Measurements from ENCODE around the gene AURKB. TPM values are rescaled to one million over a fixed set of nuclear protein-coding genes. Genes with fewer than 3 reads are reported as not detected.

Gene AURKB
- total RNA-seq, 1 donor from 2014 or later, result 22.0 TPM

DNA sequence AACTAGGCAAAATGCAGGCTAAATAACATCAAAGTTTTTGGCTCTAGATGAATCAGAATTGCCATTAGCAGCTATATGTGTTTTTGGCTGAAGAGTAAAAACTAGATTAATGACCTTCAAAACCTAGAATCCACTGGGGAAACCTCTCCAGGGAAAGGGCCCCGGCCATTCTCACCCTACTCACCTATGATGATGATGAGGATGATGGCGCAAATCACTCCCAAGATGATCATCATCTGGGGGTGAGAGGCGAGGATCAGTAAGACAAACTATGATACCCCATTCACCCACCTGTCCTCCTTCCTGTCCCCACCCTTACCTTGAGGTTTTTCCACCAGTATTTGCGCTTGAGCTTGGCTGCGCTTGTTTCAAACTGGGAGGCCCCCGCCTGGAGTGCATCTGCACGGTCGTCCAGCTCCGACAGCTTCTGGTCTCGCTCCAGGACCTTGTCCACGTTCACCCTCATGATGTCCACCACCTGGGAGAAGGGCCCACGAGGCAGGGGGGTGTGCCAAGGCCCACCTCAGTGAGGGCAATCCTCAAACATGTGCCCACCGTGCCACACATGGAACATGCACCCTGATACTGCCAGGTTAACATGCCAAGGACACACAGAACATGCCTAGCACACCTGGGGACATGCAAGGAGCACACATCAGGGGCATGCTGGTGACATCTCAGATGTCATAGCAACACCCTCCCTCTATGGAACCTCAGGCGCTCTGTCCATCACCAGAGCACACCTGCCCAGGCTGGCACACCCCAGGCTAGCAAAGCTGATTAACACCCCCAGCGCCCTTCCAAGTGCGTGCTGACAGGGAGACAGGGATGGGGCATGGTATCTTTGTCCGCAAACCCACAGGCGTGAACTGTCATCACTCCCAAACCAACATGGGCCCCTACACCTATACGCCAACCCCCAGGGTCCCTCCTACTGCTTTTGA lies 48.8 kb downstream of the AURKB start:
- ATAC-seq, result peak; percentile 1

DNA sequence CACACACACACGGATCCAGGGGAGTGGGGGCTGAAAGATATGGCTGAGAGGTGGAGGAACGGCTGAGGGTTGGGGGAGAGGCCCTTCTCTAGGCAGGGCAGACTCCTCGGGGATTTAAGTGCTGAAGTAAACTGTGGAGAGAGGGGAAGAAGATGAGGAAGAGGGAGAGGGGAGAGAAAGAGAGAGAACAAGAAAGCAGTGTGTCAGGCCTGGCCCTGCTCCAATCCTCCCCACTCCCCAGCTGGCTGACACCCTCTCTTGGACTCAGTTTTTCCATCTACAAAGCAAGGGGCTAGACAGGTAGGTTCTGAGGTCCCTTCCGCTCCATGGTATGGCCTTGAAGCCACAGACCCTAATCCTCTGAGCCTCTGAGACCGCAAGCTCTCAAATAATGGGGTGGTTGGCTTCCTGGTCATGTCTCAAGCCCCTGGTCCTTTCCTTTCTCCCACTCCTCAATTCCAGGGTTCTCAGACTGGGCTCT lies 49.6 kb downstream of the AURKB start:
- ATAC-seq, result no peak

DNA sequence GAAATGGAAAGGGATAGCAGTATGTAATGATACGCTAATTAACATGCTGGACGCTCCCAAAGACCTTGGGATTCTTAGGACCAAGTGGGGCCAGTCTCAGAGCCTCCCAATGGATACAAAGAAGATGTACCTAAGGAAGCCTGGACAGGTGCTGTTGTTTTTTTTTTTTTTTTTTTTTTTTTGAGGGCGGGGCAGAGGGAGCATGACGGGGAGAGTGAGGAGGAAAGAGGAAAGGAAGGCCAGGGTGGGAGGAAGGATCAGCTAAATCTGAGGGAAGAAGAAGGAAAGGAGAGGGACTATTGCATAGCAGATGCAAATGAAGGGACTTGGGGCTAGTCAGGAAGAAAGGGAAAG lies 50.2 kb downstream of the AURKB start:
- no peak for ATAC-seq

DNA sequence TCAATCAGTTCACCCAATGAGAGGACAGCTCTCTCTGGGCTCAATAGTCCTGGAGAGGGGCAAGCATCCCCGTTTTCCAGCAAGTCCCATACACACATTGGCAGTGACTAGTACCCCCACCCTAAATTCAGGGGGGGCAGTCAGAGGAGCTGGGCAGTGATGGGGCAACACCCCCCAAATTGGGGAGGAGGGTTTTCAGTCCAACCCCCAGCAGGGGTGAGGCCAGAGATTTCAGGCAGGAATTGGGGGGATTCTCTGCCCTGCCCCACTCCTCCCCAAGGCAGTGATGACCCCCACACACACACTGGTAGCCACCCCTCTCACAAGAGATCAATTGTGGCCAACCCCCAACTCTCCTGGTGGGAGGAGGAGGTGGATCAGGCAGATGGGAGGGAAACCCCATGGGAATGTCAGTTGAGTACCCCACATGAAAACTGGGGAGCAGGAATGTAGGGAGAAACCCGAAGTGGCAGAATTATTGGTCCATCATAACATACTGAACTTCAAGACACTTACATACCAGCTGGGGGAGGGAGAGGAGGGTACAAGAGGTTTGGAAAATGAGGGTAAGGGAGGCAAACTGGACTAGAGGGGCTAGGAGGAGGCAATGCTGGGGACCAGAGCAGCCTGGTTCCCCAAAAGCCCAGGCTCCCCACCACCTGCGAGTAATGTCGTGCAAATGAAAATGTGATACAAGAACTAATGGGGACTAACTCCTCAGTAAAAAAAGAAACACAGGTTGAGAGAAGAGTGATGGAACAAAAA lies 50.7 kb downstream of the AURKB start:
- ATAC-seq, result no peak

DNA sequence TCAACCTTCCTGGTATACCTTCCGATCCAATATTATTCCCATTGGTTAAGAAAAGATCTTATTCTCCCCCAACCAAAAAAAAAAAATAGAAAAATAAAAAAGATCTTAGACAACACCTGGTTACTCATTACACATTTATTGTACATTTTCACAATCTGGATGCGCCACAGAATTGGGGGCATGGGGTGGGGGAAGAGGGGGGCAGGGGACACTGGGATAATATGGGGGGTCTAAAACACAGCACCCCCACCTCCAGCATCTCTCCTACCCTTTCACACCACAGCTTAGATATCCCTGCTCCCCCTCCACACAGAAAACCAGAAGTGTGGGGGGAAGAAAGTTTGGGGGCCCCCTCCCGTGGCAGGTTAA lies 51.4 kb downstream of the AURKB start:
- ATAC-seq, result no peak

DNA sequence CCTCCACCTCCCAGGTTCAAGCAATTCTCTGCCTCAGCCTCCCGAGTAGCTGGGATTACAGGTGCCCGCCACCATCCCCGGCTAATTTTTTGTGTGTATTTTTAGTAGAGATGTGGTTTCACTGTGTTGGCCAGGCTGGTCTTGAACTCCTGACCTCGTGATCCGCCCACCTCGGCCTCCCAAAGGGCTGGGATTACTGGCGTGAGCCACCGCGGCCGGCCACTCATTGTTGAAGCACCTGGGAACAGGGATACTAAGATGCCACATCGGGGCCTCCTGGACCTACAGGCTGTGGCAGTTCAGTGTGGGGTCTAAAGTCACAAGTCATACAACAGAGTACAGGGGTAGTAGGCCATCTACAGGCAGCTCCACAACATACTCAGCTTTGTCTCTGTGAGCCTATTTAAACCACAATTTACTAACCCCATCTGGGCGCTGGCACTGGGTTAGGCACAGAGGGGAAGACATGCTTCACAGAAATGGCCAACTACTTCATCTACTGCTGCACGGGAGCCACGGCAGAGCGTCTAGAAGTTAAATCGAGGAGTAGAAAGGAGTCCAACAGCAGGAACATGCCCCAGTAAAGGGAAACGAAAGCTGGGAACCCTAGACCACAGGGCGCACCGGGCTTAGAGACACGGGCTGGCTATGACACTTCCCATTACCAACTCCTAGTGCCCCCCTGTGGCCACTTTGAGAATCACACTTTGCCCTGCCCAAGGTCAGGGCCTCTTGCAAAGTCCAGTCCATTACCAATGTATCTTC lies 51.9 kb downstream of the AURKB start:
- ATAC-seq, result peak; percentile 5

DNA sequence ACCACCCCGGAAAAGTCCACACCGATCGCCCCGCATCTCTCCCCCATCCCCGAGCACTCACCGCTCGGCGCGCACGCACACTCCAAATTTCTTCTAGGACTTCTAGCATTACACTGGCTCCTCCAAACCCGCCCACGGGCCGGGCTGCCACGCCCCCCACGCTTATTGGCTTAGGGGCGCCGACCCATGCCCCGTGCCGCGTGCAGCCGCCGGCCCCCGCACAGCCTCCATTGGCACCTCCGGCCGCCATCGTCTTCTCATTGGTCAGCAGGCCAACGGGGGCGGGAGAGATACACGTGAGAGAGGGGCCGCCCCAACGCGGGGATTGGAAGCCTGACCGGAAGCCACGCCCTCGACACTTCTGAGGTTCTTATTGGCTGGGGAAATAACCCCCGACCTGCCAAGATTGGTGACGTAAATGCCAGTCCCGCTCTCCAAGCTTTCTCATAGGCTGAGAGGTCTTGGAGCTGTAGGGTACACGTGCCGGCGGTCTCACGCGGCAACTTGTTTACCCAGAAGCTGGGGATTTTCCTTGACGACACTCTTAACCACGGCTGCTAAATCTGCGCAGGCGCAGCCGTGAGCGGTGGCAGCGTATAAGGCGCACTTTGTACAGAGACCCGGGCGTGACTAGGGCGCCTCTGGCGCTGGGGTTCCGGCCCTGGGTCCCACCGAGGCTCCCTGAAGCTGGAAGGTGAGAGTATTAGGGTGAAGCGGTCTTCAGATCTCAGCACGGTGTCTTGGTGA lies 54.0 kb downstream of the AURKB start:
- peak; percentile 76 for ATAC-seq

DNA sequence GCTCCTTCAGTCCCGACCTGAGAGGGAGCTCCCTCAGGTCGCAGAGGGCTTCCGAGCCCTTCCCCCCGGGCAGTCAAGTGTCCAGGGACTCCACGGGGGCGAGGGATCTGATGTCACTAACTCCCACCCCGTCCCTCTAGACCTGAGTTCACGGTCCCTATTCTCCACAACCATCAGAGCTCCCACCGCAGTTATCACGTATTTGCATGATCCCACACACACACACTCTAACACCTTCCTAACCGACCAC lies 54.5 kb downstream of the AURKB start:
- ATAC-seq, result no peak

DNA sequence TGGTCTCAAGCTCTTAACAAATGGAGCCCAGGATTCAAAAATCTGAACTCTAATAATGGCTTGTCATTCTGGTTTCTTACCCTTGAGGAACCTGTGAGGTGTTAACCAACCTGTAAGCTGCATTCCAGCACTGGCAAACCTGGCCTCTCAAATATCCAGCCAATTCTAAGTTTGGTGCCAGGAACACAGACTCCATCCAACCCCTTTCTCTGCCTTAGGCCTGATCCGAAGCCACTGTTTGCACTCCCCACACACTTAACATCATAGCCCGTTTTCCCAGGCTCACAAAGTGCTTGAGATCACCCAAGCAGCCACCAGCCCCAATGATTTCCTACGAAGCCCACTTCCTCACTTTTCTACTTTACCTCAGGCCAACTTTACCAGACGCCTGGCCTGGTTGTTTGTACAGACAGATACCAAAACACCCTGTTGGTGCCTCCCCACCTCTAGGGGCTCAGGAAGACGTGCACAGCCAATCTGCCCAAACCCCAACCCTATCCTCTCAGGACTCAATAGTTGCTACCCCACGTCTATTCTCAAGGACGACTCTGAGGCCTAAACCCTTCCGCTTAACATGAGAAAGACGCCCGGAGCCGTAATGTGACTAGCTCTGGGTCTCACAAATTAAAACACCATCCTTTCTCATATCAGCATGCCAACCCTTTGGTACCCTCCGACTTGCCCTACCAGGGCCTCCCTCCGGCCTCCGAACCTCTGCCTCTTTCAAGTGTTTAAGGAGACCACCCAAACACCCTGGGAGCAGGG lies 55.0 kb downstream of the AURKB start:
- ATAC-seq, result no peak

Other genes starting within 250 kb of the AURKB start
- 3.5 TPM for gene GUCY2D, start 208.0 kb downstream of the AURKB start, total RNA-seq
- 121 TPM for gene ALOX15B, start 171.5 kb downstream of the AURKB start, total RNA-seq
- 15.0 TPM for gene ALOX12B, start 122.9 kb downstream of the AURKB start, total RNA-seq
- gene ALOXE3, start 92.1 kb downstream of the AURKB start, total RNA-seq, result 4.0 TPM
- 0.40 TPM for gene HES7, start 86.5 kb downstream of the AURKB start, total RNA-seq
- gene PER1, start 58.2 kb downstream of the AURKB start, total RNA-seq, result 65.0 TPM
- gene VAMP2, start 47.6 kb downstream of the AURKB start, total RNA-seq, result 20.9 TPM
- 17.5 TPM for gene TMEM107, start 34.2 kb downstream of the AURKB start, total RNA-seq
- gene BORCS6, start 20.4 kb downstream of the AURKB start, total RNA-seq, result 6.3 TPM
- 10.0 TPM for gene CTC1, start 37.5 kb upstream of the AURKB start, total RNA-seq
- gene PFAS, start 38.7 kb upstream of the AURKB start, total RNA-seq, result 25.1 TPM
- gene RANGRF, start 78.1 kb upstream of the AURKB start, total RNA-seq, result 12.7 TPM
- 2.6 TPM for gene SLC25A35, start 84.8 kb upstream of the AURKB start, total RNA-seq
- 1.8 TPM for gene ARHGEF15, start 99.7 kb upstream of the AURKB start, total RNA-seq
- gene ODF4, start 129.3 kb upstream of the AURKB start, total RNA-seq, result not detected
- gene RPL26, start 172.6 kb upstream of the AURKB start, total RNA-seq, result 1,742 TPM
- 10.8 TPM for gene RNF222, start 187.3 kb upstream of the AURKB start, total RNA-seq
- 75.9 TPM for gene NDEL1, start 225.3 kb upstream of the AURKB start, total RNA-seq